HG03354 (cell line): ENCODE data around the gene MSI2.
"Not testable (repeated sequence)": the region's sequence is repeated elsewhere in the genome, so short reads cannot be mapped to it uniquely, and the experiment has no call there.

Experiments used
- ATAC-seq: cut with Tn5 transposase; IDR thresholded peaks from one replicate; pipeline ENCODE4 v1.9.1; 2021; ENCODE audit warnings: mild to moderate bottlenecking; ENCODE audit not compliant: unreplicated experiment, poor library complexity, severe bottlenecking

MSI2 gene

DNA sequence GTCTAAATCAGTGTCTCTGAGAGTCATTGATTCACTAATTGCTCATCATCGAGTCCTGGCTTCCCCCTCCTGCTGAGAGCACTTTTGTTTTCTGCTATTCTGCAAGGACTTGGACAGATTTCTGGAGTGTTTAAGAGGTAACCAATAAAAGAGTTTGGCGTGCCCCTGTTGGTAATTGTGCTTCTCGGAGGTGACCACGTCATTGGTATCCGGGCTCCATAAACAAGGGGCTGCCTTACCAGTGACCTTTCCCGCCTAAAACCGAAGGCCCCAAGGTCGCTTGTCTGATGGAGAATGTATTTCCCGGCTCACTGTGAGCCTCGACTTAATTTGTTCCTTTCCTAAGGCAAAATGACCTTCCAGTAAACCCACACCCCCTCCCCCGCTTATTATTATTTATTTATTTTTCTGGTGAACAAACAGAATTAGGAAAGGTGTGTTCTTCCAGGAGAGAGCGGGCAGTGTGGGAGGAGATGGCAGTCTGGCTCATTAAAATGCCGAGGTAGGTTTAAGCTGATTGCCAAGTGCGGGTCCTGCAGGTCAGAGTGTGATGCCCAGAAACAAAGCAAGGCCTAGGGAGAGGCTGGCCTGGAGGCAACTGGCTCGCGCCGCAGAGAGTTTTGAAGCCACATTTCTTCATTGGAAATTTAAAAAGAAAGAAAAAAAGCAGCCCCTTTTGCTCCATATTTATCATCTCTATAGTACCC, 30.2 kb downstream of the MSI2 start:
- ATAC-seq, result no peak

GRCh38 chr17:57288040-57288772, 31.9 kb downstream of the MSI2 start:
- ATAC-seq, result no peak

DNA sequence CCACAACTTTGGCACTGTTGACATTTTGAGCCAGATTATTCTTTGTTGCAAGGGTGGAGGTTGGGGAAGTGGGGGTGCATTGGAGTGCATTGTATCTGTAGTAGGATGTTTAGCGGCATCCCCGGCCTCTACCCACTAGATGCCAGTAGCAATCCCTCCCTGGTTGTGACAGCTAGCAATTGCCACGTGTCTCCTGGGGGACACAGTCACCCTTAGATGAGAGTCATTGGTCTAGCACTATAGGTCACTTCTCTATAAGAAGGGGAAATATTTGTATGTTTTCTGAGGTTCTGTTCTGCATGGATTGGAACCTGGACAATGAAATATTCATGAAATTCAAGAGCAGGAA, 32.4 kb downstream of the MSI2 start:
- ATAC-seq, result no peak

GRCh38 chr17:57289130-57289529, 32.8 kb downstream of the MSI2 start:
- ATAC-seq, result no peak

GRCh38 chr17:57289613-57290012, 33.3 kb downstream of the MSI2 start:
- ATAC-seq, result no peak

DNA sequence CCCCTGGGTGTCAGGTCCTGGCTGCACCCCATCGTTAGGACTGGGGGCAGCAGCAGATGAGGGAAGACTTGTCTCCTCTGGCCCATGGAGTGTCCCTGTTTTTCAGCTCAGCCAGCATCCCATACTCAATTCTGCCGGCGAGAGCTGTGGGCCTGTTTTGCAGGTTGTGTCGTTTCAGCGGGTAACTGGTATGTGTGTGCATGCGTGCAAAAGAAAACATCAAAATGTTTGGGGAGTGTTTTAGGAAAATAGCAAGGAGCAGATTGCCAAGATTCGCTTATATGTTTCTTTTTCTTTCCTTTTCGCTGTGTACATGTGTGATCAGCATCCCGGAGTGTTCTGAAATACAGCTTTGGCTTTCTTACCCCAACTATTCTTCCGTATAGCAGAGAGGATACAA, 34.7 kb downstream of the MSI2 start:
- no peak for ATAC-seq

GRCh38 chr17:57292091-57292490, 35.8 kb downstream of the MSI2 start:
- ATAC-seq, result no peak

- ATAC-seq, result no peak
Measured at GRCh38 chr17:57293077-57293476, 36.8 kb downstream of the MSI2 start.

- ATAC-seq, result no peak
Measured at GRCh38 chr17:57294101-57294500, 37.8 kb downstream of the MSI2 start.

DNA sequence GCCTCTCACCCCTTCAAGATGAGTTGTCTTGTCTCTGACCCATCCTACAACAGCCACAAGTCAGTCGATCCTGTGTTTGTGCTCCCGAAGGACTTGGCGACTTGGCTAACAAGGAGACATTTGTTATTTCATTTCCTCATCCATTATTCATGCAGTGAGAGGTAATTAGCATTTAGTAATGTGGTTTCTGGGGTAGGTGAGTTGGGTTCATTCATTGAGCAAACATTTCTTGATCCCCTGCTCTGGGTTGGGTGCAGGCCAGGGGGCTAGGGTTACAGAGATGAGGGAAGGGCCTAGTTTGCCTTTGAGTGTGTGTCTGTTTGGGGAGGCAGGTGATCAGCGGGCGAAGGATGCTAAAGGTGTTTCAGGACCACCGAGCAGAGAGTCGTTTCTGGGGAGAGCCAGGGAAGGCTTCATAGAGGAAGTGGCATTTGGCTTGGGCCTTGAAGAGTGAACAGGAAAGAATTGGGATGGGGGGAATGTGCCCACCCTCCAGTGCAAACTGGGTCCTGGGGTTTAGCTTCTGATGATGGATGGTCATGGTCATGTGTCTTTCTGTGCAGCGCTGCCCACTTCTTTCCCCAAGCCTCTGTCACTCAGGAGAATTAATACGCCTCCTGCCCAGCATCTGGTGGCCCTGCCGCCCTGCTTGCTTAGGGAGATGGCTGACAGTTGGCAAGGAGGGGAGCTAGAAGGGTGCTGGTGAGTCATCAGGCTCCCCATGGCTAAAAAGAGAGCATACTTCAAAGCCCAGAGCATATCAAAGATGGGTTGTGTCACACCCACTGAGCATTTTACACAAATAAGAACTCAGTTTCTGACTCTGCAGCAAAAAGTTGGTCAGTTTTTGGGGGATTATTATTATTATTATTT, 38.5 kb downstream of the MSI2 start:
- ATAC-seq, result no peak

GRCh38 chr17:57295526-57296023, 39.3 kb downstream of the MSI2 start:
- no peak for ATAC-seq

- ATAC-seq, result no peak
Measured at GRCh38 chr17:57296231-57296630, 39.9 kb downstream of the MSI2 start.

- ATAC-seq, result no peak
Measured at GRCh38 chr17:57299176-57299575, 42.9 kb downstream of the MSI2 start.

DNA sequence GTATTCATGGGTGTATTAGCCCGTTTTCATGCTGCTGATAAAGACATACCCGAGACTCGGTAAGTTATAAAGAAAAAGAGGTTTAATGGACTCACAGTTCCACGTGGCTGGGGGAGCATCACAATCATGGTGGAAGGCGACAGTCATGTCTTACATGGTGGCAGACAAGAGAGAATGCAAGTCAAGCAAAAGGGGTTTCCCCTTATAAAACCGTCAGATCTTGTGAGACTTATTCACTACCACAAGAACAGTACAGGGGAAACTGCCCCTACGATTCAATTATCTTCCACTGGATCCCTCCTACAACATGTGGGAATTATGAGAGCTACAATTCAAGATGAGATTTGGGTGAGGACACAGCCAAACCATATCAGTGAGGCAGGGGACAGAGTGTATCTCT, 44.3 kb downstream of the MSI2 start:
- ATAC-seq, result not testable (repeated sequence)

GRCh38 chr17:57302690-57303465, 46.6 kb downstream of the MSI2 start:
- ATAC-seq, result no peak

GRCh38 chr17:57305144-57305728, 48.9 kb downstream of the MSI2 start:
- ATAC-seq, result no peak

DNA sequence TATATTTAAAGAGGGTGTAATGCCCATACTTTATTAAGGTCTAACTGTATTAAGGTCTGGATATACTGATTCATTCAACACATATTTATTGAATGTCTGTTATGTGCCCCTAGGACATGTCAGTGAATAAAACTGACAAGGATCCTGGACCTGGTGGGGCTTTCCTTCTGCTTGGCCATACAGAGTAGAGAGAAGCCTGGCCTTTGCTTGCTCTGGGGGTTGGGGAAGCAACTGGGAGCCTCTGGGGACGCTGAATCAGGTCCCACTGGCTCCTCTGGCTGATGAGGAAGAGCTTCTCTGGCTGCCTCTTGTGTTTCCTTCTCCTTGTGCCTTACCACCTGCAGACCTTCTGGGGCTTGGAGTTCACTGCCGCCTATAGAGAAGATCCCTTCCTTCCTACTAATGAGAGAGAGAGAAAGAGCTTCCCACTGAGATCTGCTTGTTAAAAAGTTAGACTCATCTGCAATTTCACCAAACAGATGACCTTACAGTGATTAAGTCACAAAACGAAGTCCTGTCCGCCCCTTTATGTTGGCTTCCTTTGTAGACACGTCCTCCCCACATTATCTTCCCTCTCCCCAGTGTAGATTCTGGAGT, 49.7 kb downstream of the MSI2 start:
- ATAC-seq, result no peak

- ATAC-seq, result no peak
Measured at GRCh38 chr17:57308543-57309186, 52.3 kb downstream of the MSI2 start.

GRCh38 chr17:57309479-57309878, 53.2 kb downstream of the MSI2 start:
- ATAC-seq, result no peak
